HG03354 (cell line): Measurements from ENCODE around the gene MS4A4A.

ENCODE experiments used
- ATAC-seq: cut with Tn5 transposase; IDR thresholded peaks from one replicate; pipeline ENCODE4 v1.9.1; 2021; ENCODE audit warnings: mild to moderate bottlenecking; ENCODE audit not compliant: unreplicated experiment, poor library complexity, severe bottlenecking

MS4A4A gene

DNA sequence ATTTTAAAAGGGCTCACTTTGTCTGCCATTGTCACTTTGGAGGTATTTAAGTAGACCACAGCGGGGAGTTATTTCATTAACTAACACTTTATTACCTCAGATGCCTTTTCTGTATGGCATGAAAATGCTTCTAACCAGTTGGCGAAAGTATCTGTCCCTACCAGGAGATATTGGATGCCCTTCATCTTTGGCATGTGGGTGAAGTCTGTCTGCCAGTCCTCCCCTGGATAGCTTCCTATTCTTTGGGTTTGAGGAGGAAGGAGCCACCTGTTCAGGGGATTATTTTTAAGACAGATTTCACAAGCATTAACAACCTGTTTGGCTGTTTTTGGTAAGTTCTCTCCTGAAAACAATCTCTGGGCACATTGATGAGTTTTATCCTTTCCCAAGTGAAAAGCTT lies 63.7 kb downstream of the MS4A4A start:
- no peak for ATAC-seq

DNA sequence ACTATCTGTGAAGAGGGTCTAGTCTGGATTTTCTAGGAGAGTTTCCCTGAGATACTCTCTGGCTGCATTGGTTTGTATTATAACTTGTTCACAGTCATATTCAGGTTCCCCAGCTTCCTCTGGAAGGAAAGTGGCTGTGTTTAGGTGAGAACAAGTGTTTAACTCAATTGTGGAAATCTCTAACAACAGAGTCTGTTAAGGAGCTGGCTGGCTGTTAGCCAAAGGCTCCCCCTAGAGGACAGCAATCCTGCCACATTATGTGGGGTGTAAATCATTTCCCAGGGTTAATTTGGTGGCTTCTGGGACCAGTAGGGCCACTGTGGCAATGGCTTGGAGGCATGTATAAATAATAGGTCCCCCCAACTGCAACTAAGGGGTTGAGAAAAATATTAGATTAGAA lies 65.0 kb downstream of the MS4A4A start:
- no peak for ATAC-seq

DNA sequence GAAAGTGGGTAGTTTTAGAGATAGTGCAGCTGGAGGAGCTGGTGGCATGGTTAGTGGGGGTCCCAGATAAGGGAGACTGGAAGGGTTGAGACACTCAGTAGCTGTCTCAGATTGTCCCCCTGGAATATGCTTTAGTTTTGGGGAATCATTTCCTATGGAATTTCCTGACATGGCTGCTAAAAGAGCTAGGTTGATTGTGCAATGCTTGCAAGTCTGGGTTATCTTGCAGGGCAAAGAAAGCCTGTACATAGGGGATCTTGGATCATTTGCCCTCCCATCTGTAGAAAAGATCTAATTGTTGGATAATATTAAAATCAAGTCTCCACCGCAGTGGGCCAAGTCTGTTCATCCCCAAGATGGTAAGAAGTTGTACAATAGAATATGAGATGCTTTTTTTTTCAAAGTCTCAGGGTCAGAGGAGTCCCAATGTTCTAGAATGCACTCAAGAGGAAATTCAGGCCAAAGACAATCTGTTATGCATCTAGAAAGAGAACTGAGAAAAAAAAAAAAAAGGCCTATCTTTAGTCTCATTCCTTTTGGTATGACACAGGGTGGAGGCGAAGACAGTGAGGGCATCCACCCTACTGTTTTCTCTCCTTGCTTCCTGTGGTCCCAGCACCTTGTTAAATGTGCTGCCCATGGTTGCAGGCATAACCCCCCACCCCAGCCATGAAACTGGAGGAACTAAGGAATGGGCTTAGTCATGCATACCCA lies 66.8 kb downstream of the MS4A4A start:
- no peak for ATAC-seq

DNA sequence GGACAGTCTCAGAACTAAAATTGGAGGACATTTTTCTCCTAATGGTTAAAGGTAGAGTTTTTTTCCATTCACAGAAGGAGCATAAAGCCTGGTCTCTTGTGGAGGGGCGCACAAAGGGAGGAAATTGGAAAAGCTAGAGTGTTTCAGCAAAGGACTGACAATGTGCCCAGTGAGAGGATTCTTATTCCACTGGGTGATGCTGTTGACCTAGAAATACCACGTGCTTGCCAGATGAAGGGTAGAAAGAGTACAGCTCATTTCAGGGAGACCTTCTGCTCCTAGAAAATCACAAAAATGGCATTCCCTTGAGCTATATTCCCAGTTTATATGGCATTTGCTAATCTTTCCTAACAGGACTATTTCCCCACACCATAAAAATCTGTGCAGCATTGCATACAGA lies 67.7 kb downstream of the MS4A4A start:
- no peak for ATAC-seq

DNA sequence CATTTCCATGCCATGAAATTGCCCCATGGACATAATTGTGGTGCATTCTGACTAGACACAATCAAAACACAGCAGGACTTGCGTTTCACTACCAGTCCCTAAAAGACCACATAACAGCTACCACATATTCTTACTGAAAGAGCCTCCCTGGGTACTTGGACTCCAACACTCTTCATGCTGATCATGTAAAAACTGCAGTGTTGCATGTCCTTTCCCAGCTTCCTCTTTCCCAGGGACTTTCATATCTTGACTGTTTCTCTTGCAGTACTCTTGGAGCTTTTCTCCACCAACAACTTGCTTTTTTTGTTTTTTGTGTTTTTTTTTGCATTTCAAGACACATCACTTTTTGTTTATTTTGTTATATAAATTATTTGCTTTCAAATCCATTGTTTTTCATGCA lies 69.5 kb downstream of the MS4A4A start:
- no peak for ATAC-seq

DNA sequence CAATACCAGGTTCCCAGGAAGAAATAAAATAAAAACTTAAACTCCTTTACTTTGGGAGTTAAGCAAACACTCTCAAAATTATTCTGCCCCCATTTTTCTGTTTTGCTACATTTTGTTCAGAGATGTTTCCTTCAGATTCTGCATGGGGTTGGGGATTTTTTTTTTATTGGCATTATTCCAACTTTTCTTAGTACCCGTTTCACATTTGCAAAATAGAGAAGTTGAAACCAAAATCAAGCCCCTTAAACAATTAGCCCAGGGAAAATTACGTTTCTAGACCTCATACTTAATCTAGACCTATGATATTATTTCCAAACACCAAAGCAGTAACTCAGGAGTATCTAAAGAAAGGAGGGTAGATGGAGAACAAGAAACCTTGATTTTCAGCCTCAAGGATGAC lies 77.3 kb downstream of the MS4A4A start:
- no peak for ATAC-seq
